ENCODE results near the gene HRH2. TPM values are rescaled to one million over a fixed set of nuclear protein-coding genes. Genes with fewer than 3 reads are reported as not detected.
"Not testable (repeated sequence)": the region's sequence is repeated elsewhere in the genome, so short reads cannot be mapped to it uniquely, and the experiment has no call there.

HRH2 gene
- total RNA-seq, 1 experiment from 2014 or later = not detected

GRCh38 chr5:175752826-175753535 is 95.1 kb downstream of the HRH2 start:
- no peak for DNase-seq
- Histone ChIP-seq H3K27ac (no peak overlapping the region), H3K36me3 (ENCODE audit: low read depth) (no peaks in the 10 kb centered on the region), H3K9me2 (ENCODE audit: insufficient read depth) (no peaks in the 10 kb centered on the region), H3K9me3 (ENCODE audit: insufficient read depth, low read depth) (no peaks in the 10 kb centered on the region), H3K4me3 (no peak overlapping the region), H3K27me3 (ENCODE audit: insufficient read depth, low read depth) (no peaks in the 10 kb centered on the region), H3K4me2 (peak overlapping the region; percentile 44), H3K79me2 (ENCODE audit: low read depth) (no peaks in the 10 kb centered on the region), H3F3A (ENCODE audit: insufficient read depth, low read depth) (no peaks in the 10 kb centered on the region), H2AFZ (no peak overlapping the region), H3K4me1 (replicated peaks; ENCODE audit: insufficient read depth) (peaks cover 22% of the 10 kb centered on the region), H4K20me1 (ENCODE audit: insufficient read depth) (no peaks in the 10 kb centered on the region)
- no TSS peak for BruUV-seq (replicated peaks)
- ChIA-PET CTCF (no interaction called here), POLR2A (ENCODE audit: unreplicated experiment) (no interaction called here)
- intact Hi-C loops (cut with micrococcal nuclease; ENCODE audit: unreplicated experiment) = no loop called here
- TF ChIP-seq CTCF (conservative IDR thresholded peaks at IDR 0.05) (no peak), EZH2 (IDR thresholded peaks at IDR 0.05; ENCODE audit: low read depth) (no peak)

GRCh38 chr5:175753536-175754402 is 95.9 kb downstream of the HRH2 start:
- ChIA-PET CTCF (no interaction called here), POLR2A (ENCODE audit: unreplicated experiment) (no interaction called here)
- Histone ChIP-seq H4K20me1 (ENCODE audit: insufficient read depth) (no peaks in the 10 kb centered on the region), H3K4me3 (no peak overlapping the region), H3K9me2 (ENCODE audit: insufficient read depth) (no peaks in the 10 kb centered on the region), H3K4me1 (replicated peaks; ENCODE audit: insufficient read depth) (peaks cover 22% of the 10 kb centered on the region), H3K79me2 (ENCODE audit: low read depth) (no peaks in the 10 kb centered on the region), H2AFZ (no peak overlapping the region), H3K36me3 (ENCODE audit: low read depth) (no peaks in the 10 kb centered on the region), H3K4me2 (peak overlapping the region; percentile 44), H3K27me3 (ENCODE audit: insufficient read depth, low read depth) (no peaks in the 10 kb centered on the region), H3F3A (ENCODE audit: insufficient read depth, low read depth) (no peaks in the 10 kb centered on the region), H3K9me3 (ENCODE audit: insufficient read depth, low read depth) (no peaks in the 10 kb centered on the region), H3K27ac (no peak overlapping the region)
- intact Hi-C loops (cut with micrococcal nuclease; ENCODE audit: unreplicated experiment) = no loop called here
- no peak for TF ChIP-seq EZH2 (IDR thresholded peaks at IDR 0.05; ENCODE audit: low read depth)
- no peak for TF ChIP-seq CTCF (conservative IDR thresholded peaks at IDR 0.05)
- no peak for DNase-seq
- no TSS peak for BruUV-seq (replicated peaks)

GRCh38 chr5:175759991-175760390 is 102.1 kb downstream of the HRH2 start:
- H3K4me3 ChIP-seq; H3K9me3 ChIP-seq (ENCODE audit: insufficient read depth, low read depth); CTCF ChIA-PET; H3K27ac ChIP-seq; intact Hi-C loops (cut with micrococcal nuclease; ENCODE audit: unreplicated experiment); DNase-seq; POLR2A ChIA-PET (ENCODE audit: unreplicated experiment); H3K4me2 ChIP-seq; BruUV-seq (replicated peaks); H3K79me2 ChIP-seq (ENCODE audit: low read depth); H3F3A ChIP-seq (ENCODE audit: insufficient read depth, low read depth); H2AFZ ChIP-seq; H3K36me3 ChIP-seq (ENCODE audit: low read depth); H3K27me3 ChIP-seq (ENCODE audit: insufficient read depth, low read depth); H3K9me2 ChIP-seq (ENCODE audit: insufficient read depth); H3K4me1 ChIP-seq (replicated peaks; ENCODE audit: insufficient read depth); H4K20me1 ChIP-seq (ENCODE audit: insufficient read depth): not testable (repeated sequence)

Other genes with a start within 250 kb of the HRH2 start
- gene DRD1, start 213.9 kb upstream of the HRH2 start, total RNA-seq (2021) = not detected in 2 replicates
- gene SFXN1, start 179.5 kb upstream of the HRH2 start, total RNA-seq (2021) = 43.6 and 61.4 TPM in 2 replicates
- not detected in 2 replicates for gene CPLX2, start 213.5 kb downstream of the HRH2 start, total RNA-seq (2021)

All from PC-9 (cell line).